B cell (primary cell): Measurements from ENCODE around the gene EIF2D.

ENCODE experiments used
- EZH2 ChIP-seq: IDR thresholded peaks from 2 replicates; pipeline ENCODE4 v1.6.1; 2012; ENCODE audit warnings: borderline replicate concordance, low read depth, mild to moderate bottlenecking, moderate library complexity, low read length; ENCODE audit not compliant: insufficient read depth, poor library complexity, severe bottlenecking
- TF ChIP-seq, protein P1 (sequence below): fragments of 200-600 bp; IDR thresholded peaks from one replicate; pipeline ENCODE4 v1.8.0; 2022; ENCODE audit warnings: antibody characterized with exemption, mild to moderate bottlenecking

DNA sequence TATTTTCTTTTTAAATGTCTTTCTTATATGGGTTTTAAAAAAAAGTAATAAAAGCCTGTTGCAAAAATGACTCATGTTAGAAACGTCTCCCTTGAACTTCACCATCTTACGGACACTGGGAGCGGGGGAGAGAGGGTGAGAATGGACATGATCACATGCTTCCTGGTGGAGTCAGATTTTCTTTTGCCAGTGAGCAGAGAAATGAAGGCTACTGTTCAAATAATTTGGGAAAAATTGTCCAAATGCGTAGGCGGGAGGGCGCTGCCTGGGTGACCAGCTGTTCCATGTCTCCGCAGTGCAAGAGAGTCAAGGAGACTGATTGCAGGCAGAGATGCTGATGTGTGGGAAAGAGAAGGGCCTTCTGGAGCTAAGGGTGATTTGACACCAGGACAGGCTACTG, 23.1 kb downstream of the EIF2D start:
- TF ChIP-seq, protein P1, sequence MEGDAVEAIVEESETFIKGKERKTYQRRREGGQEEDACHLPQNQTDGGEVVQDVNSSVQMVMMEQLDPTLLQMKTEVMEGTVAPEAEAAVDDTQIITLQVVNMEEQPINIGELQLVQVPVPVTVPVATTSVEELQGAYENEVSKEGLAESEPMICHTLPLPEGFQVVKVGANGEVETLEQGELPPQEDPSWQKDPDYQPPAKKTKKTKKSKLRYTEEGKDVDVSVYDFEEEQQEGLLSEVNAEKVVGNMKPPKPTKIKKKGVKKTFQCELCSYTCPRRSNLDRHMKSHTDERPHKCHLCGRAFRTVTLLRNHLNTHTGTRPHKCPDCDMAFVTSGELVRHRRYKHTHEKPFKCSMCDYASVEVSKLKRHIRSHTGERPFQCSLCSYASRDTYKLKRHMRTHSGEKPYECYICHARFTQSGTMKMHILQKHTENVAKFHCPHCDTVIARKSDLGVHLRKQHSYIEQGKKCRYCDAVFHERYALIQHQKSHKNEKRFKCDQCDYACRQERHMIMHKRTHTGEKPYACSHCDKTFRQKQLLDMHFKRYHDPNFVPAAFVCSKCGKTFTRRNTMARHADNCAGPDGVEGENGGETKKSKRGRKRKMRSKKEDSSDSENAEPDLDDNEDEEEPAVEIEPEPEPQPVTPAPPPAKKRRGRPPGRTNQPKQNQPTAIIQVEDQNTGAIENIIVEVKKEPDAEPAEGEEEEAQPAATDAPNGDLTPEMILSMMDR, result no peak
- no peak for TF ChIP-seq EZH2
